ENCODE data around the gene NATD1. TPM values are rescaled to one million over a fixed set of nuclear protein-coding genes. Genes with fewer than 3 reads are reported as not detected.

Gene NATD1
- polyA plus RNA-seq, 1 of the 3 experiments (the other 2 are of a cell fraction), result 3.9 TPM

GRCh38 chr17:21293831-21294210, 40.6 kb upstream of the NATD1 start:
- peak; percentile 24 for DNase-seq
- Histone ChIP-seq H3K9me2 (no peaks in the 10 kb centered on the region), H3K4me2 (no peak overlapping the region), H3K79me2 (ENCODE audit: insufficient read depth) (peaks cover 97% of the 10 kb centered on the region), H3K4me1 (ENCODE audit: control insufficient read depth in 1 of 2, insufficient read depth in 2 of 2, low read depth in 1 of 2, low read length in 1 of 2) (peaks cover 12 to 61% of the 10 kb centered on the region in 2 experiments; a peak in 3 of 4 replicates), H3K36me3 (replicated peaks in 1 of 2; ENCODE audit: control insufficient read depth in 1 of 2, insufficient read depth in 2 of 2, low read length in 1 of 2) (no peaks in the 10 kb centered on the region), H3K9me3 (no peaks in the 10 kb centered on the region), H3K9ac (no peak overlapping the region), H3K27me3 (ENCODE audit: insufficient read depth) (0 out of 2 replicates have a peak, but pooled peaks cover 5% of the 10 kb centered on the region), H3K27ac (ENCODE audit: low read depth in 2 of 2, low read length in 1 of 2) (peak overlapping the region in 1 of 2 experiments; percentile 62; a peak in 2 of 4 replicates), H3F3A (replicated peaks; ENCODE audit: insufficient read depth) (no peaks in the 10 kb centered on the region), H4K20me1 (ENCODE audit: insufficient read depth) (peaks cover 97% of the 10 kb centered on the region), H2AFZ (ENCODE audit: low read depth) (no peak overlapping the region), H3K4me3 (ENCODE audit: low read depth in 2 of 2, low read length in 1 of 2) (no peak overlapping the region)
- TF ChIP-seq ELF1 (IDR thresholded peaks at IDR 0.05), result no peak
- ChIA-PET POLR2A (no interaction called here), CTCF (interaction anchor here (1.4 kb wide), 1 partner anchor 14 kb away, joined by 3 read pairs; no protein-coding TSS in a partner anchor)
- WGBS (ENCODE audit: low lambda C conversion rate), result 46% methylated on average over 10 of the region's 10 CpGs

- POLR2A ChIA-PET, result no interaction called here
- H4K20me1 ChIP-seq (ENCODE audit: insufficient read depth), result peaks cover 97% of the 10 kb centered on the region
- H3K27me3 ChIP-seq (ENCODE audit: insufficient read depth), result 0 out of 2 replicates have a peak, but pooled peaks cover 1% of the 10 kb centered on the region
- CTCF ChIA-PET, result interaction anchor here (1.4 kb wide), 1 partner anchor 13 kb away, joined by 3 read pairs; no protein-coding TSS in a partner anchor
- WGBS (ENCODE audit: low lambda C conversion rate), result 58% methylated on average over 20 of the region's 20 CpGs
- H3F3A ChIP-seq (replicated peaks; ENCODE audit: insufficient read depth), result no peaks in the 10 kb centered on the region
- no peak overlapping the region for H3K9ac ChIP-seq
- no peaks in the 10 kb centered on the region for H3K36me3 ChIP-seq (replicated peaks in 1 of 2; ENCODE audit: control insufficient read depth in 1 of 2, insufficient read depth in 2 of 2, low read length in 1 of 2)
- no peaks in the 10 kb centered on the region for H3K9me2 ChIP-seq
- peak; percentile 20 for DNase-seq
- no peak overlapping the region for H3K27ac ChIP-seq (ENCODE audit: low read depth in 2 of 2, low read length in 1 of 2)
- no peak for TF ChIP-seq FOSL2 (IDR thresholded peaks at IDR 0.05; ENCODE audit: borderline replicate concordance, low read depth)
- TF ChIP-seq RFX5 (IDR thresholded peaks at IDR 0.05; ENCODE audit: low read length), result no peak
- TF ChIP-seq TEAD4 (IDR thresholded peaks at IDR 0.05; ENCODE audit: borderline replicate concordance, insufficient read depth), result no peak
- TF ChIP-seq EP300 (IDR thresholded peaks at IDR 0.05; ENCODE audit: borderline replicate concordance in 1 of 2, low read depth in 1 of 2, low read length in 1 of 2), result no peak
- no peak for TF ChIP-seq TCF12 (IDR thresholded peaks at IDR 0.05)
- no peak for TF ChIP-seq NFIC (IDR thresholded peaks at IDR 0.05; ENCODE audit: borderline replicate concordance)
- TF ChIP-seq CHD2 (IDR thresholded peaks at IDR 0.05; ENCODE audit: low read length, partially characterized antibody), result no peak
- TF ChIP-seq, protein P1, sequence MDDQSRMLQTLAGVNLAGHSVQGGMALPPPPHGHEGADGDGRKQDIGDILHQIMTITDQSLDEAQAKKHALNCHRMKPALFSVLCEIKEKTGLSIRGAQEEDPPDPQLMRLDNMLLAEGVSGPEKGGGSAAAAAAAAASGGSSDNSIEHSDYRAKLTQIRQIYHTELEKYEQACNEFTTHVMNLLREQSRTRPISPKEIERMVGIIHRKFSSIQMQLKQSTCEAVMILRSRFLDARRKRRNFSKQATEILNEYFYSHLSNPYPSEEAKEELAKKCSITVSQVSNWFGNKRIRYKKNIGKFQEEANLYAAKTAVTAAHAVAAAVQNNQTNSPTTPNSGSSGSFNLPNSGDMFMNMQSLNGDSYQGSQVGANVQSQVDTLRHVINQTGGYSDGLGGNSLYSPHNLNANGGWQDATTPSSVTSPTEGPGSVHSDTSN (IDR thresholded peaks at IDR 0.05), result no peak
- TF ChIP-seq RAD21 (IDR thresholded peaks at IDR 0.05; ENCODE audit: low read length), result no peak
- no peak for TF ChIP-seq FOXJ3 (CRISPR knock-in tag; IDR thresholded peaks at IDR 0.05)
- no peak for TF ChIP-seq IRF3 (IDR thresholded peaks at IDR 0.05; ENCODE audit: low read depth, low read length)
- no peak for TF ChIP-seq YY1 (IDR thresholded peaks at IDR 0.05; ENCODE audit: low read depth)
- TF ChIP-seq USF1 (IDR thresholded peaks at IDR 0.05; ENCODE audit: borderline replicate concordance, low read depth), result no peak
- no peak for TF ChIP-seq GABPA (IDR thresholded peaks at IDR 0.05; ENCODE audit: low read depth)
- TF ChIP-seq FOXM1 (IDR thresholded peaks at IDR 0.05; ENCODE audit: low read depth), result no peak
- peaks cover 98% of the 10 kb centered on the region for H3K79me2 ChIP-seq (ENCODE audit: insufficient read depth)
- no peaks in the 10 kb centered on the region for H3K9me3 ChIP-seq
- peaks cover 19 to 67% of the 10 kb centered on the region in 2 experiments; a peak in 3 of 4 replicates for H3K4me1 ChIP-seq (ENCODE audit: control insufficient read depth in 1 of 2, insufficient read depth in 2 of 2, low read depth in 1 of 2, low read length in 1 of 2)
- no peak overlapping the region for H3K4me2 ChIP-seq
- no peak overlapping the region for H2AFZ ChIP-seq (ENCODE audit: low read depth)
- H3K4me3 ChIP-seq (ENCODE audit: low read depth in 2 of 2, low read length in 1 of 2), result no peak overlapping the region
These were observed 39.9 kb upstream of the NATD1 start for GRCh38 chr17:21292867-21293830.

Data from SK-N-SH (cell line).